HepG2 (cell line): ENCODE data around the gene HAPLN2. TPM values are rescaled to one million over a fixed set of nuclear protein-coding genes. Genes with fewer than 3 reads are reported as not detected.

Experiments
- GLMP ChIP-seq: sonication (generic); formaldehyde crosslinking; IDR thresholded peaks from 2 replicates; pipeline ENCODE4 v1.9.0; 2021; ENCODE audit warnings: missing genetic modification reagents, mild to moderate bottlenecking, borderline replicate concordance
- HOXA5 ChIP-seq: sonication (generic); formaldehyde crosslinking; IDR thresholded peaks from 2 replicates; pipeline ENCODE4 v1.4.0; 2020; ENCODE audit warnings: missing genetic modification reagents
- KDM4B ChIP-seq: sonication (generic); formaldehyde crosslinking; IDR thresholded peaks from 2 replicates; pipeline ENCODE4 v1.4.0; 2020; ENCODE audit warnings: missing genetic modification reagents
- MBD4 ChIP-seq: IDR thresholded peaks from 2 replicates; pipeline ENCODE4 v1.6.1; 2012; ENCODE audit warnings: low read length, inconsistent platforms, borderline replicate concordance
- MEIS1 ChIP-seq: sonication (generic); formaldehyde crosslinking; IDR thresholded peaks from 2 replicates; pipeline ENCODE4 v1.9.0; 2021; ENCODE audit warnings: mild to moderate bottlenecking, missing genetic modification reagents, moderate library complexity, borderline replicate concordance
- MIER3 ChIP-seq: IDR thresholded peaks from 2 replicates; pipeline ENCODE4 v1.6.1; 2016; ENCODE audit warnings: missing compliant biosample characterization, borderline replicate concordance
- SCMH1 ChIP-seq: sonication (generic); formaldehyde crosslinking; IDR thresholded peaks from 2 replicates; pipeline ENCODE4 v1.9.0; 2021; ENCODE audit warnings: missing genetic modification reagents, mild to moderate bottlenecking, borderline replicate concordance
- SNAPC5 ChIP-seq: sonication (generic); formaldehyde crosslinking; IDR thresholded peaks from 2 replicates; pipeline ENCODE4 v1.8.1; 2023; ENCODE audit warnings: mild to moderate bottlenecking, missing genetic modification reagents, borderline replicate concordance
- SP2 ChIP-seq: sonication (generic); formaldehyde crosslinking; IDR thresholded peaks from 2 replicates; pipeline ENCODE4 v1.5.1; 2020; ENCODE audit warnings: mild to moderate bottlenecking, missing genetic modification reagents
- ZC3H13 ChIP-seq: sonication (generic); formaldehyde crosslinking; IDR thresholded peaks from 2 replicates; pipeline ENCODE4 v1.8.1; 2023; ENCODE audit warnings: mild to moderate bottlenecking, missing genetic modification reagents, moderate library complexity
- ZFP36 ChIP-seq: fragments of 150-350 bp; IDR thresholded peaks from 2 replicates; pipeline ENCODE4 v1.6.1; 2018; ENCODE audit warnings: borderline replicate concordance, low read length, low read depth; ENCODE audit not compliant: partially characterized antibody
- ZNF232 ChIP-seq: sonication (generic); formaldehyde crosslinking; IDR thresholded peaks from 2 replicates; pipeline ENCODE4 v1.4.0; 2020; ENCODE audit warnings: missing genetic modification reagents, borderline replicate concordance
- ZNF264 ChIP-seq: sonication (generic); formaldehyde crosslinking; IDR thresholded peaks from 2 replicates; pipeline ENCODE4 v1.4.0; 2020; ENCODE audit warnings: missing genetic modification reagents
- ZNF275 ChIP-seq: sonication (generic); formaldehyde crosslinking; IDR thresholded peaks from 2 replicates; pipeline ENCODE4 v1.8.0; 2022; ENCODE audit warnings: missing genetic modification reagents, mild to moderate bottlenecking, inconsistent platforms, borderline replicate concordance
- ZNF556 ChIP-seq: sonication (generic); formaldehyde crosslinking; IDR thresholded peaks from 2 replicates; pipeline ENCODE4 v1.4.0; 2020; ENCODE audit warnings: mild to moderate bottlenecking, missing genetic modification reagents, borderline replicate concordance
- ZNF75D ChIP-seq: sonication (generic); formaldehyde crosslinking; IDR thresholded peaks from 2 replicates; pipeline ENCODE4 v1.8.1; 2023; ENCODE audit warnings: missing genetic modification reagents, mild to moderate bottlenecking, borderline replicate concordance
- polyA plus RNA-seq, 8 experiments: library from polyadenylated mRNA; depleted of rRNA in 3 of 8; stranded (reverse) in 7 of 8; unstranded in 1 of 8; fragments of >200 nt; fragmentation: Illumina TruSeq in 4 of 8; extraction: Trizol in 4 of 8; gene quantifications; 2 replicates each; pipeline versions ENCODE4 v1.2.1 to v1.2.3, GENCODE V29; 2011 to 2016; ENCODE audit warnings: low read depth in 4 of 8, missing spikeins in 1 of 8, mixed read lengths in 1 of 8; ENCODE audit not compliant: insufficient read depth in 1 of 8
- total RNA-seq, 5 experiments: library from RNA; depleted of rRNA; stranded (reverse); fragments of >200 nt; fragmentation: Illumina TruSeq; extraction: Trizol; gene quantifications; 2 replicates each; pipeline ENCODE4 v1.2.3, GENCODE V29; 2016; ENCODE audit warnings: low read depth in 1 of 5
- TF ChIP-seq, protein P1 (sequence below): IDR thresholded peaks from 2 replicates; pipeline ENCODE4 v1.6.1; 2018; ENCODE audit warnings: missing genetic modification reagents, mild to moderate bottlenecking, missing compliant biosample characterization

The HAPLN2 gene
- total and polyA plus RNA-seq, 2 of the 13 experiments (the other 11 are each of a cell fraction or from before 2014, with no cell fraction given) = not detected

GRCh38 chr1:156571919-156572662 lies 47.1 kb upstream of the HAPLN2 start, which contains the start of gene IQGAP3 (continued):
- TF ChIP-seq HOXA5 (CRISPR knock-in tag) (peak; percentile 55; the same call in 1 of the 2 replicates), MBD4 (no peak), ZNF264 (CRISPR knock-in tag) (no peak), SCMH1 (CRISPR knock-in tag) (no peak), ZNF275 (no peak), ZNF556 (no peak), ZFP36 (no peak), MEIS1 (CRISPR knock-in tag) (no peak), GLMP (CRISPR knock-in tag) (no peak), ZNF75D (CRISPR knock-in tag) (no peak), SNAPC5 (0 out of 2 replicates have a peak, but pooled peaks have one; percentile 62), MIER3 (CRISPR knock-in tag) (no peak), SP2 (peak; percentile 67), KDM4B (no peak), ZNF232 (CRISPR knock-in tag) (no peak), ZC3H13 (peak; percentile 69; the same call in 1 of the 2 replicates)
- TF ChIP-seq, protein P1, sequence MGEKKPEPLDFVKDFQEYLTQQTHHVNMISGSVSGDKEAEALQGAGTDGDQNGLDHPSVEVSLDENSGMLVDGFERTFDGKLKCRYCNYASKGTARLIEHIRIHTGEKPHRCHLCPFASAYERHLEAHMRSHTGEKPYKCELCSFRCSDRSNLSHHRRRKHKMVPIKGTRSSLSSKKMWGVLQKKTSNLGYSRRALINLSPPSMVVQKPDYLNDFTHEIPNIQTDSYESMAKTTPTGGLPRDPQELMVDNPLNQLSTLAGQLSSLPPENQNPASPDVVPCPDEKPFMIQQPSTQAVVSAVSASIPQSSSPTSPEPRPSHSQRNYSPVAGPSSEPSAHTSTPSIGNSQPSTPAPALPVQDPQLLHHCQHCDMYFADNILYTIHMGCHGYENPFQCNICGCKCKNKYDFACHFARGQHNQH (CRISPR knock-in tag) = peak; percentile 55; the same call in 1 of the 2 replicates
